22Rv1 (cell line): ENCODE data around the gene NEDD4.

Experiments used
- H3K27ac ChIP-seq: fragments of 450-650 bp; 2 replicates; pipeline ENCODE4 v1.5.1; 2017
- ZFX ChIP-seq: fragments of 450-650 bp; IDR thresholded peaks from 2 replicates; pipeline ENCODE4 v1.6.1; 2017; ENCODE audit warnings: antibody characterized with exemption, borderline replicate concordance
- TF ChIP-seq, protein P1 (sequence below): fragments of 450-650 bp; IDR thresholded peaks from 2 replicates; pipeline ENCODE4 v1.5.1; 2017; ENCODE audit warnings: mild to moderate bottlenecking

Gene NEDD4

DNA sequence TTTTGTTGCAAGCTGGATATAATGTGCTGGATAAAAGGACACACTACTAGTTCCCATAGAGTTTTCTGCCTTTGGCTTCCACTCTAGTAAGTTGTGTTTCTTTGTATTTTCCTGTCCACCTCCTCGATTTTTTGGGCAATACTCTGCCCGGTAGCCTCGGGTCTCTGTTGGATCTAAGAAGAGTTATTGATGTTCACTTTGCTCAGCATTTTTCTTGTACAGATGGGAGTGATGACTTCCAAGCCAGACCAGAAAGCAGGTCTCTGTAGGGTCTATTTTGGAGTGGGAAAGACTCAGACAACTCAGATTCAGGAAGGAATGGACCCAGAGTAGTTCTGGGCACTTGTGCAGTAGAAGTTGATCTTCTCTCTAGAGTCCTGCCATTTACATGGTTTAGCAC is 214.5 kb downstream of the NEDD4 start:
- H3K27ac ChIP-seq: no peak overlapping the region
- TF ChIP-seq, protein P1, sequence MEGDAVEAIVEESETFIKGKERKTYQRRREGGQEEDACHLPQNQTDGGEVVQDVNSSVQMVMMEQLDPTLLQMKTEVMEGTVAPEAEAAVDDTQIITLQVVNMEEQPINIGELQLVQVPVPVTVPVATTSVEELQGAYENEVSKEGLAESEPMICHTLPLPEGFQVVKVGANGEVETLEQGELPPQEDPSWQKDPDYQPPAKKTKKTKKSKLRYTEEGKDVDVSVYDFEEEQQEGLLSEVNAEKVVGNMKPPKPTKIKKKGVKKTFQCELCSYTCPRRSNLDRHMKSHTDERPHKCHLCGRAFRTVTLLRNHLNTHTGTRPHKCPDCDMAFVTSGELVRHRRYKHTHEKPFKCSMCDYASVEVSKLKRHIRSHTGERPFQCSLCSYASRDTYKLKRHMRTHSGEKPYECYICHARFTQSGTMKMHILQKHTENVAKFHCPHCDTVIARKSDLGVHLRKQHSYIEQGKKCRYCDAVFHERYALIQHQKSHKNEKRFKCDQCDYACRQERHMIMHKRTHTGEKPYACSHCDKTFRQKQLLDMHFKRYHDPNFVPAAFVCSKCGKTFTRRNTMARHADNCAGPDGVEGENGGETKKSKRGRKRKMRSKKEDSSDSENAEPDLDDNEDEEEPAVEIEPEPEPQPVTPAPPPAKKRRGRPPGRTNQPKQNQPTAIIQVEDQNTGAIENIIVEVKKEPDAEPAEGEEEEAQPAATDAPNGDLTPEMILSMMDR: no peak
- TF ChIP-seq ZFX: no peak
